ENCODE results near the gene UST. TPM values are rescaled to one million over a fixed set of nuclear protein-coding genes. Genes with fewer than 3 reads are reported as not detected.

Gene UST
- total and polyA plus RNA-seq, 9 of the 15 experiments (the other 6 are each of a cell fraction or from before 2014, with no cell fraction given), result 0.04 to 0.10 TPM; not detected in 7

- Histone ChIP-seq H3K4me3 (no peak overlapping the region), H4K20me1 (replicated peaks; ENCODE audit: control insufficient read depth, insufficient read depth, low read length) (no peaks in the 10 kb centered on the region), H3K9me3 (replicated peaks; ENCODE audit: control insufficient read depth, insufficient read depth, low read depth, low read length) (no peaks in the 10 kb centered on the region), H3K79me2 (ENCODE audit: control insufficient read depth, insufficient read depth, low read length) (no peaks in the 10 kb centered on the region), H2AFZ (ENCODE audit: low read depth, low read length) (no peak overlapping the region), H3K9me1 (ENCODE audit: control insufficient read depth, insufficient read depth, low read length) (no peaks in the 10 kb centered on the region), H3K9ac (ENCODE audit: insufficient read depth in 1 of 2, low read depth in 2 of 2, low read length in 2 of 2) (no peak overlapping the region), H3K27ac (ENCODE audit: extremely low read depth, low read depth, low read length) (no peak overlapping the region), H3K36me3 (ENCODE audit: control insufficient read depth, insufficient read depth, low read length) (no peaks in the 10 kb centered on the region), H3K27me3 (ENCODE audit: control insufficient read depth in 2 of 2, insufficient read depth in 2 of 2, low read length in 2 of 2) (peaks cover 33 to 35% of the 10 kb centered on the region in 2 experiments), H3K4me1 (replicated peaks in 1 of 2; ENCODE audit: control insufficient read depth in 2 of 2, insufficient read depth in 2 of 2, low read length in 2 of 2) (no peaks in the 10 kb centered on the region; a peak in 1 of 5 replicates), H3K4me2 (ENCODE audit: insufficient read depth, low read length) (no peak overlapping the region)
- intact Hi-C loops (cut with micrococcal nuclease), result no loop called here
- ChIA-PET POLR2A (interaction anchor here (0.7 kb wide), 1 partner anchor 1139 kb away, joined by 5 read pairs; no protein-coding TSS in a partner anchor), CTCF (ENCODE audit: low intra/inter-chr PET ratio) (no interaction called here)
- in situ Hi-C loops (cut with MboI), result no loop called here
- ATAC-seq (no peak), DNase-seq (ENCODE audit: extremely low read depth in 1 of 4, low spot score in 3 of 4) (no peak), FAIRE-seq (no peak)
- WGBS (ENCODE audit: insufficient coverage, low coverage, missing lambda C conversion rate), result 2% methylated on average over 4 of the region's 4 CpGs
- no peak for TF ChIP-seq NUFIP1 (IDR thresholded peaks at IDR 0.05; ENCODE audit: partially characterized antibody)
- TF ChIP-seq SAFB2 (IDR thresholded peaks at IDR 0.05; ENCODE audit: borderline replicate concordance, low read depth, low read length, severe bottlenecking), result no peak
- TF ChIP-seq CBFA2T2 (conservative IDR thresholded peaks at IDR 0.05), result no peak
- TF ChIP-seq FOS (IDR thresholded peaks at IDR 0.05; ENCODE audit: extremely low read depth, insufficient read length), result no peak
- TF ChIP-seq ZFP30 (CRISPR knock-in tag; IDR thresholded peaks at IDR 0.05; ENCODE audit: borderline replicate concordance), result no peak
- TF ChIP-seq ZNF668 (CRISPR knock-in tag; IDR thresholded peaks at IDR 0.05), result no peak
- TF ChIP-seq FOSL1 (tag; conservative IDR thresholded peaks at IDR 0.05), result no peak
- no peak for TF ChIP-seq ZNF589 (CRISPR knock-in tag; IDR thresholded peaks at IDR 0.05; ENCODE audit: low read depth)
- TF ChIP-seq CREM (IDR thresholded peaks at IDR 0.05; ENCODE audit: low read depth), result no peak
- no peak for TF ChIP-seq HOXB6 (CRISPR knock-in tag; IDR thresholded peaks at IDR 0.05; ENCODE audit: borderline replicate concordance)
- no TSS peak for BruUV-seq (replicated peaks)
Observed at GRCh38 chr6:149056777-149057463, 310.1 kb downstream of the UST start.
